ENCODE data around the gene MISP.
"Not testable (repeated sequence)": the region's sequence is repeated elsewhere in the genome, so short reads cannot be mapped to it uniquely, and the experiment has no call there.

The MISP gene

GRCh38 chr19:723714-724113, 27.2 kb upstream of the MISP start:
- no peak for DNase-seq (ENCODE audit: low read depth in 3 of 3)

DNA sequence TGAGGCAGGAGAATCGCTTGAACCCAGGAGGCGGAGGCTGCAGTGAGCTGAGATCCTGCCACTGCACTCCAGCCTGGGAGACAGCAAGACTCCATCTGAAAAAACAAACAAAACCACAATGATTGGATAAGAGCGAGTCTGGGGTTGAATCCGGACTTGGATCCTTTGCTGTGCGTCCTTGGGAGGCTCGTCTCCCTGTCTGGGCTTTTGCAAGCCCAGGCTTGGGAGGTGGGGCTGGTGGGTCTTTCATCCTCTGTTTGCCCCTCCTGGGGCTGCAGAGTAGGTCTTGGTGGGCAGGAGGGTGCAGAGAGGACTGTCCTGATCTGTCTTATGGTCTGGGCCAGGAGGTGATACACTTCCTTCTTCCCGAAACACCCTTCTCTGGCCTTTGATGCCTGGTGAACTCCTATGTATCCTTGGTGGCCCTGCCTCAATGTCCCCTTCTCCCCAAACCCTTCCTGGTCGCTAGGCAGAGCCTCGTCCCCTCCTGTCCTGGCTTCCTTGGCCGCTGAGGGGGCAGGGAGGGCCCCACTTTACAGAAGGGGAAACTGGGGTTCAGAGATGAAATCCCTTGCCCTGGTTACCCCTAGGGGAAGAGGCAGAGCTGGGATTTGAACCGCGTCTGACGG, 25.3 kb upstream of the MISP start:
- DNase-seq (ENCODE audit: low read depth in 3 of 3), result no peak

- no peak for DNase-seq (ENCODE audit: low read depth in 3 of 3)
Measured at GRCh38 chr19:726993-727956, 23.6 kb upstream of the MISP start.

DNA sequence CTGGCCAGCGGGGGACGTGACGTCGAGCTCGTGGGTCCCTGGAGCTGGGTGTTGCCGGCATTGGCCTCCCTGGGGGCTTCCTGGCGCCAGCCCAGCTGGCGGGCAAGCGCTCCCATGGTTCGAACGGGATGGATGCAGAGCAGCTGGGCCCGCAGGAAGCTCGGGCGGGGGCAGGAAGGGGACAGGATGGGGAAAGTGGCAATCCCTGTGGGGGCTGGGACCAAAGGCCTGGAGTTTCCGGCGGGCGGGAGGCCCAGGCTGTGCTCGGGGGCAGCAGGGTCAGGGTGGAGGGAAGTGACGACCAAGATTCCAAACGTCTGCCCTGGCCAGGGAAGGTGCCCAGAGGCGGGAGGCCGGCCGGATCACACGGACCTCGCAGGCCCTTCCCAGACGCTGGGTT, 22.9 kb upstream of the MISP start:
- DNase-seq (ENCODE audit: low read depth in 3 of 3), result no peak

- not testable (repeated sequence) for DNase-seq (ENCODE audit: low read depth in 3 of 3)
Measured at GRCh38 chr19:729564-729963, 21.3 kb upstream of the MISP start.

DNA sequence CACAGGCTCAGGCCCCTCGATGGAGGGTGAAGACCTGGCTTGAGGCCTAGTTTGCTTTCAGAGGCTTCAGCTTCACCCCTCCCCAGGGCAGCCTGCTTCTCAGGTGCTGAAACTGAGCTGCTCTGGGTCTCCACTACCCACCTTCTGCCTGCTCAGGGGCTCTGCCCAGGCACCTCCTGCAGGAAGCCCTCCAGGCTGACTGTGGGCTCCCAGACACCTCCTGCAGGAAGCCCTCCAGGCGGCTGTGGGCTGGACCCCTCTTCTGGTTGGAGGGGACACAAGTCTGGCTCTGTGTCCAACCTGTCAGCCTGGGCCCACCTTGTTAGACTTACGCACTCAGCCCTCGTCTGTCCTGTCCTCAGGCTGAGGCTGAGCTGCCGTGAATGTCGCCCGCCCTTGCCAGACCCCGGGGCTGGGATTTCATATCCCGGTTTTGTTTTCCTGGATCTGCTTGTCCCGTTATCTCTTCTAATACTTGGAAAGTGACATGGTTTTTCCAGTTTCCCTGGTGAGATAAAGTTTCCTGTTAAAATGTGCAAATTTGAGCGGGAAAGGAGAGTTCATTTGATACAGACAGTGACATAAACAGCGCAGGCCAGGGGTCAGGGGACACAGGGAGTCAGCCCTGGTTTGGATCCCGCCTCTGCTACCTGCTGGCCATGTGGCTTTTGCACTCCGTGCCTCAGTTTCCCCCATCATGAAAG, 20.8 kb upstream of the MISP start:
- no peak for DNase-seq (ENCODE audit: low read depth in 3 of 3)

DNA sequence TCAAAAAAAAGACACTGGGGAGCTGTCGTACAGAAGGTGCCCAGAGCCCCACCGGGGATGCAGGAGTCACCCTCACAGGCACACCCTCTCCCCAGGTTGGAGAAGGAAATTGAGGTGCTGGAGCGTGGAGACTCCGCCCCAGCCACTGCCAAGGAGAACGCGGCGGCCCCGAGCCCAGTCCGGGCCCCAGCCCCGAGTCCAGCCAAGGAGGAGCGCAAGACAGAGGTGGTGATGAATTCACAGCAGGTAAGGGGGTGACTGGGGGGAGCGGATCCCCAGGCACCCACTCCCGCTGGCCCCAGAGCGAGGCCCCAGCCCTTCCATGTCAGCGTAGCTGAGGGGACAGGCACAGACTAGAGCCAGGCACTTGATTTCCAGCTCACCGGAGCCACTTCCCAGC, 19.9 kb upstream of the MISP start:
- no peak for DNase-seq (ENCODE audit: low read depth in 3 of 3)

DNA sequence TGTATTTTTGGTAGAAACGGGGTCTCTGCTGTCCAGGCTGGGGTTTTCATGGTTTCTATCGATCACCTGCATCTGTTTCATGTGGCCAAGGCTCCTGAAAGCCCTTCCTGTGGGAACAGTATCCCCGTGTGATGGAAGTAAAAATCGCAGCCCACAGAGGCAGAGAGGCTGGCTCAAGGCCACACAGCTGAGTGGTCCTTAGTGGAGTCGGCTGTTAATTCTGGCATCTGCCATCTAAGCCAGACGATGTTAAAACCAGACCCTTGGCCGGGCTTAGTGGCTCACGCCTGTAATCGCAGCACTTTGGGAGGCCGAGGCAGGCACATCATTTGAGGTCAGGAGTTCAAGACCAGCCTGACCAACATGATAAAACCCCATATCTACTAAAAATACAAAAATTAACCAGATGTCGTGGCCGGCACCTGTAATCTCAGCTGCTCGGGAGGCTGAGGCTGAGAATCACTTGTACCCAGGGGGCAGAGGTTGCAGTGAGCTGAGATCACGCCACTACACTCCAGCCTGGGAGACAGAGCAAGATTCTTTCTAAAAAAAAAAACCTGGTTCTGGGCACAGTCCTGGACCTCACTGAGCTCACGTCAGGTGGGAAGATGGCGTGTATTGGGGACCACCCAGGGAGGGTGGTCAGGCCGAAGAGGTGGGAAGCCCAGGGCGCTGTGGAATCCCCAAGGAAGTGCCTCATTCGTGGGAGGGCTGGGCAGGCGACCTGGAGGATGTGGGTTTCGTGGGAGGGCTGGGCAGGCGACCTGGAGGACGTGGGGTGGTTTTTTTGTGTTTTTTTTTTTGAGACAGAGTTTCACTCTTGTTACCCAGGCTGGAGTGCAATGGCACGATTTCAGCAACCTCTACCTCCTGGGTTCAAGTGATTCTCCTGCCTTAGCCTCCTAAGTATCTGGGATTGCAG, 18.5 kb upstream of the MISP start:
- no peak for DNase-seq (ENCODE audit: low read depth in 3 of 3)

DNA sequence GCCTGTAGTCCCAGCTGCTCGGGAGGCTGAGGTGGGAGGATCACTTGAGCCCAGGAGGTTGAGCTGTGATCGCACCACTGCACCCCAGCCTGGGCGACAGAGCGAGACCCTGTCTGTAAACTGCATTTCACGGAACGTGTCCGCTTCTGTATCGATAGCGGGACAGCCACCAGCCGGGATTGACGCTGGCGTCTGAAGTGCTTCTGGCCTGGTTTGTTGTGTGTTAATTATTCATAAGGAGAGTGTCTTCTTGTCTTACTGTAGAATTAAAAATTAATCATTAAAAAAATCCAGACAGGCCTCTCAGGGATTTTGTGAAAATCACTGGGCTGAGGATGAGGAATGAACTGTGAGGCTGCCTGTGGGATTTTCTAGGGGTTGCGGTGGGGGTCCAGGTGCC, 16.2 kb upstream of the MISP start:
- DNase-seq (ENCODE audit: low read depth in 3 of 3), result no peak

DNA sequence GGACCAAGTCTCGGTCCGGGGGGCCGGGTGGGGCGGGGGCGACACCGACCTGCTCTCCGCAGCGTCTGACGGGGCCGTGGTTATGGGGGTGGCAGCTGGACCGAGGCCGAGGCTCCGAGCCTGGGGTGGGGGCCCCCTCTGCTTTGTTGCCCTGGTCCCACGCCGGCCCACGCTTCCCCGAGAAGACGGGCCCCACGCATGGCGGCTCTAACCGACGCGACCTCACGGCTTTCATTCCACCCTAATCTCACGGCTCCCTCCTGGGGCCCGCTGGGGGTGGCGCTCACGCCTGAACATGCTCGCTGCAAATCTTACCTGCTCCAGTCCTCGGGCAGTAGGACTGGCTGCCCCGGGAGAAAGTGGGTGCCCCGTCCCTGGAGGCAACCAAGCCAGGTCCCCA, 14.8 kb upstream of the MISP start:
- no peak for DNase-seq (ENCODE audit: low read depth in 3 of 3)

- peak; percentile 21 to 39 (median 26) for DNase-seq (ENCODE audit: low read depth in 3 of 3)
Measured at GRCh38 chr19:737591-738093, 13.3 kb upstream of the MISP start.

DNA sequence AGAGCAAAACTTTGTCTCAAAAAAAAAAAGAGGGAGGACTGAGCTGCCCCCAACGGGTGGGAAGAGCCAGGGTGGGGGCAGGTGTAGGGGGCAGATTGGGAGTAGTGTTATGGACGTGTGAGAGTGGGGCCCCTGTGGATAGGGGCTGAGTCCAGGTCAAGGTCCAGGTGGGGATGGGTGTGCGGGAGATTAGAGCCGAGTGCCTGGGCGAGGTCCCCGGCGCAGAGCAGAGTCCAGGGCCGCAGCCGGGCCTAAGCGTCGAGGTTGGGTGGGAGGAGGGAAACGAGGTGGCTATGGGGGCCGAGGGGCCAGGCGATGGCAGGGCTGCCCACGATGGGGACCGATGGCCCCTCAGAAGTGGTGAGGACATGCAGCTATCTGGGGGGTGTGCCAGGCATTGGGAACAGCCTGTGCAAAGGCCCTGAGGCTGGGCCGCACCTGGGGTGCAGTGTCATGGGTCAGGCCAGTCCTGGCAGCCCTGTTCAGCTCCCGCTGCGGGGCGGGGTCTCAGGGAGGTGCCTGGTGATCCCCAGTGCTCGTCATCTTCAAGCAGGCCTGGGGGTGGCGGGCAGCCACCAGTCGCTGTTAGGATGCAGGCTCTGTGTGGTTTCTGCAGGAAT, 12.3 kb upstream of the MISP start:
- DNase-seq (ENCODE audit: low read depth in 3 of 3), result no peak

DNA sequence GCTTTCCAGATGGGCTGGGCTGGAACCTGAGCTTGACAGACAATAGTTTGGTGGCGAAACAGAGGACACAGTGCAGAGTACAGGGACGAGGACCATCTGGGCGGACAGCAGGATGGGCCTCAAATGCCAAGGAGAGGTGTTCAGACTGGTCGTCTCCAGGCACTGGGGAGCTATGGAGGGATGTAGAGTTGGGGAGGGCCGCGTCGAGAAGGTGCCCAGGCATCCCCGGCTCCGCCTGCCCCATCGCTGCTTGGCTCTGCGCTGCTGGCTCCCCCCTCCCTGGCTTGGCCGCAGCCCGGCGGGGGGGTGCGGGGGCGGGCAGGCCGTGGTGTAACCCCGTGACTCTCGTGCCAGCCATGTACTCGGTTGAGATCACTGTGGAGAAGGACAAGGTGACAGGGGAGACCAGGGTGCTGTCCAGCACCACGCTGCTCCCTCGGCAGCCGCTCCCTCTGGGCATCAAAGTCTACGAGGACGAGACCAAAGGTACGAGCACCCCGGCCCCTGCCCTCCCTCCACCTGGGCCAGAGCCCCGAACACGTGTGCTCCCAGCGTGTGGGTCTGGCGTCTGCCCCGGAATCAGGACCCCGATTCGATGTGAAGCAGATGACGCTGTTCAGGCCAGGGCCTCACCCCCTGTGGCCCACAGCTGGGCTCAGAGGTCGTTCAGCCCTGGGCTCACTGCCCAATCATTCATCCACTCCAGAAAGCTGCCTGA, 10.8 kb upstream of the MISP start:
- no peak for DNase-seq (ENCODE audit: low read depth in 3 of 3)

DNA sequence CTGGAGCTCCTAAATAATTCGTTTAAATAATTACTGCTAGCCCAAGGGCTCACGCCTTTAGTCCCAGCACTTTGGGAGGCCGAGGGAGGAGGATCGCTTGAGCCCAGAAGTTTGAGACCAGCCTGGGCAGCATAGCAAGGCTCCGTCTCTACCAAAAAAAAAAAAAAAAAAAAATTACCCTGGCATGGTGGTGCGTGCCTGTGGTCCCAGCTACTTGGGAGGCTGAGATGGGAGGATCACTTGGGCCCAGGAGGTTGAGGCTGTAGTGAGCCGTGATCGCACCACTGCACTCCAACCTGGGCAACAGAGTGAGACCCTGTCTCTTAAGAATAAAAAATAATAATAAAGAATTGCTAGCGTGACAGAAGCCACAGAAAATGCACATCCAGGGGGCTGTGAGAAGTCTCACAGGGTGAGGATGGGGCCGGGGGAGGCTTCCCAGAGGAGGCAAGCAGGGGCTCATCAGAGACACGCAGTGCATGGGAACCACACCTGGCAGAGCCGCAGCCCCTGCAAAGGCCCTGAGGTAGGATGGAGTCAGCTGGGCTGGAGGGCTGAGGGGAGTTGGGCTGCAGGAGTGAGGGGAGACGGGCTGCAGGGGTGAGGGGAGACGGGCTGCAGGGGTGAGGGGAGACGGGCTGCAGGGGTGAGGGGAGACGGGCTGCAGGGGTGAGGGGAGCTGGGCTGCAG, 10.0 kb upstream of the MISP start:
- DNase-seq (ENCODE audit: low read depth in 3 of 3), result not testable (repeated sequence)

DNA sequence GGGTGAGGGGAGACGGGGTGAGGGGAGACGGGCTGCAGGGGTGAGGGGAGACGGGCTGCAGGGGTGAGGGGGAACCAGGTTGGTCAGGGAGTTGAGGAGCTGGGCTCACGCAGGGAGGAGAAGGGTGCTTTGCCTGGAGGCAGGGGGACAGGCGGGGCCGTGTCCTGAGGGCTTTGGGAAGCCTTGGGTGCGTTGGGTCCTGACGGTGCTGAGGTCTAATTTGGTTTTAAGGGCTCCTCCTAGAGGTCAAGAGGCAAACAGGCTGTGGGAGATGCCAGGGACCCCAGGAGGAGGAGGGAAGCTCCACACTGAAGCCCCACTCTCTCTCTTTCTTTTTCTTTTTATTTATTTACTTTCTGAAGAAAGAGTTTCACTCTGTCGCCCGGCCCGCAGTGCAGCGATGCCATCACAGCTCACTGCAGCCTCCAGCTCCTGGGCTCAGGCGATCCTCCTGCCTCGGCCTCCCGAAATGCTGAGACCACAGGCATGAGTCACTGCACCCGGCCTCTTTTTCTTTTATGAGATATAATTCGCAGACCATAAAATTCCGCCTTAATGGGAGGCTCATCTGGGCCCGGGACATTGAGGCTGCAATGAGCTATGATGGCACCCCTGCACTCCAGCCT, 9.3 kb upstream of the MISP start:
- no peak for DNase-seq (ENCODE audit: low read depth in 3 of 3)

- no peak for DNase-seq (ENCODE audit: low read depth in 3 of 3)
Measured at GRCh38 chr19:742540-743075, 8.3 kb upstream of the MISP start.

- no peak for DNase-seq (ENCODE audit: low read depth in 3 of 3)
Measured at GRCh38 chr19:743168-743687, 7.7 kb upstream of the MISP start.

- not testable (repeated sequence) for DNase-seq (ENCODE audit: low read depth in 3 of 3)
Measured at GRCh38 chr19:745138-745537, 5.8 kb upstream of the MISP start.

Measured in stimulated activated CD4-positive, alpha-beta T cell treated with anti-CD3 and anti-CD28 coated beads, TNF-alpha, amount 100 ng/mL, for 4 hours (primary cell).